Measurements from ENCODE around the gene TCF7L1. TPM values are rescaled to one million over a fixed set of nuclear protein-coding genes. Genes with fewer than 3 reads are reported as not detected.
A peak's percentile ranks its signal among the peaks of the same experiment; 100 is the strongest.

The TCF7L1 gene
- total RNA-seq, 2 donors from 2014 or later = 3.1 to 4.0 TPM

- Histone ChIP-seq H3K27me3 (no peaks in the 10 kb centered on the region), H3K4me1 (peaks cover 0 to 78% of the 10 kb centered on the region in 2 donors), H3K36me3 (no peaks in the 10 kb centered on the region), H3K27ac (peak overlapping the region in 1 of 2 donors; percentile 77), H3K4me3 (no peak overlapping the region), H3K9me3 (no peaks in the 10 kb centered on the region)
- TF ChIP-seq, protein P1, sequence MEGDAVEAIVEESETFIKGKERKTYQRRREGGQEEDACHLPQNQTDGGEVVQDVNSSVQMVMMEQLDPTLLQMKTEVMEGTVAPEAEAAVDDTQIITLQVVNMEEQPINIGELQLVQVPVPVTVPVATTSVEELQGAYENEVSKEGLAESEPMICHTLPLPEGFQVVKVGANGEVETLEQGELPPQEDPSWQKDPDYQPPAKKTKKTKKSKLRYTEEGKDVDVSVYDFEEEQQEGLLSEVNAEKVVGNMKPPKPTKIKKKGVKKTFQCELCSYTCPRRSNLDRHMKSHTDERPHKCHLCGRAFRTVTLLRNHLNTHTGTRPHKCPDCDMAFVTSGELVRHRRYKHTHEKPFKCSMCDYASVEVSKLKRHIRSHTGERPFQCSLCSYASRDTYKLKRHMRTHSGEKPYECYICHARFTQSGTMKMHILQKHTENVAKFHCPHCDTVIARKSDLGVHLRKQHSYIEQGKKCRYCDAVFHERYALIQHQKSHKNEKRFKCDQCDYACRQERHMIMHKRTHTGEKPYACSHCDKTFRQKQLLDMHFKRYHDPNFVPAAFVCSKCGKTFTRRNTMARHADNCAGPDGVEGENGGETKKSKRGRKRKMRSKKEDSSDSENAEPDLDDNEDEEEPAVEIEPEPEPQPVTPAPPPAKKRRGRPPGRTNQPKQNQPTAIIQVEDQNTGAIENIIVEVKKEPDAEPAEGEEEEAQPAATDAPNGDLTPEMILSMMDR (IDR thresholded peaks at IDR 0.05) = no peak
- DNase-seq (ENCODE audit: low spot score) = no peak
These were observed 44.0 kb downstream of the TCF7L1 start for GRCh38 chr2:85177031-85177824.

GRCh38 chr2:85178154-85178553, 45.0 kb downstream of the TCF7L1 start:
- Histone ChIP-seq H3K9me3 (no peaks in the 10 kb centered on the region), H3K36me3 (no peaks in the 10 kb centered on the region), H3K4me3 (no peak overlapping the region), H3K4me1 (peaks cover 0 to 86% of the 10 kb centered on the region in 2 donors), H3K27ac (no peak overlapping the region), H3K27me3 (no peaks in the 10 kb centered on the region)
- TF ChIP-seq, protein P1 (IDR thresholded peaks at IDR 0.05) = no peak
- no peak for DNase-seq (ENCODE audit: low spot score)

- Histone ChIP-seq H3K9me3 (no peaks in the 10 kb centered on the region), H3K27ac (no peak overlapping the region), H3K4me3 (no peak overlapping the region), H3K4me1 (peaks cover 0 to 79% of the 10 kb centered on the region in 2 donors), H3K36me3 (no peaks in the 10 kb centered on the region), H3K27me3 (no peaks in the 10 kb centered on the region)
- TF ChIP-seq, protein P1 (IDR thresholded peaks at IDR 0.05) = no peak
- no peak for DNase-seq (ENCODE audit: low spot score)
These were observed 45.8 kb downstream of the TCF7L1 start for GRCh38 chr2:85178980-85179411.

GRCh38 chr2:85179541-85179940, 46.3 kb downstream of the TCF7L1 start:
- Histone ChIP-seq H3K27me3 (no peaks in the 10 kb centered on the region), H3K4me3 (no peak overlapping the region), H3K36me3 (no peaks in the 10 kb centered on the region), H3K4me1 (peaks cover 0 to 73% of the 10 kb centered on the region in 2 donors), H3K9me3 (no peaks in the 10 kb centered on the region), H3K27ac (no peak overlapping the region)
- TF ChIP-seq, protein P1 (IDR thresholded peaks at IDR 0.05) = no peak
- no peak for DNase-seq (ENCODE audit: low spot score)

- DNase-seq (ENCODE audit: low spot score) = no peak
- Histone ChIP-seq H3K27ac (no peak overlapping the region), H3K4me1 (peaks cover 0 to 64% of the 10 kb centered on the region in 2 donors), H3K9me3 (no peaks in the 10 kb centered on the region), H3K4me3 (no peak overlapping the region), H3K36me3 (no peaks in the 10 kb centered on the region), H3K27me3 (no peaks in the 10 kb centered on the region)
- TF ChIP-seq, protein P1 (IDR thresholded peaks at IDR 0.05) = no peak
These were observed 47.3 kb downstream of the TCF7L1 start for GRCh38 chr2:85180322-85181133.

Data from right atrium auricular region (tissue), 2 donors.